Prostate gland (tissue), 2 donors: ENCODE measurements around the gene SCYL1. TPM values are rescaled to one million over a fixed set of nuclear protein-coding genes. Genes with fewer than 3 reads are reported as not detected.
"Not testable (repeated sequence)": the region's sequence is repeated elsewhere in the genome, so short reads cannot be mapped to it uniquely, and the experiment has no call there.

Source experiments
- DNase-seq: peaks from one replicate; pipeline ENCODE4 v3.0.0-alpha.2; 2019; ENCODE audit warnings: low spot score
- H3K27ac ChIP-seq, 2 donors: fragments of 200-600 bp; sonication (generic); 2 replicates each; pipeline ENCODE4 v1.5.1; 2017 to 2019
- H3K27me3 ChIP-seq: fragments of 200-600 bp; sonication (generic); replicated peaks from 2 replicates; pipeline ENCODE4 v1.5.1; 2019; ENCODE audit not compliant: insufficient read depth
- H3K36me3 ChIP-seq, 2 donors: fragments of 200-600 bp; sonication (generic); 1 replicate in 1 of 2; 2 replicates in 1 of 2; pipeline versions ENCODE4 v1.5.1 to v1.8.1; 2017 to 2019
- H3K4me1 ChIP-seq: fragments of 200-600 bp; sonication (generic); replicated peaks from 2 replicates; pipeline ENCODE4 v1.5.1; 2019
- H3K4me3 ChIP-seq, 2 donors: fragments of 200-600 bp; sonication (generic); 2 replicates each; pipeline ENCODE4 v1.5.1; 2017 to 2019
- H3K9me3 ChIP-seq: fragments of 200-600 bp; sonication (generic); 2 replicates; pipeline ENCODE4 v1.5.1; 2017
- POLR2A ChIP-seq: fragments of 450-650 bp; IDR thresholded peaks from one replicate; pipeline ENCODE4 v1.6.1; 2016; ENCODE audit warnings: antibody characterized with exemption, mild to moderate bottlenecking
- POLR2AphosphoS5 ChIP-seq: sonication (generic); formaldehyde crosslinking; IDR thresholded peaks from one replicate; pipeline ENCODE4 v1.6.1; 2017; ENCODE audit warnings: antibody characterized with exemption
- WGBS: methylation state at CpG from one replicate; pipeline ENCODE4 v1.1.5; 2018; 5-methylcytosine and 5-hydroxymethylcytosine counted together
- intact Hi-C: fragments of 100-400 bp; cut with DNase I; formaldehyde crosslinking; loops from one replicate; pipeline ENCODE4 v1.14.2; 2022
- total RNA-seq, 2 donors: library from RNA; depleted of rRNA; stranded (reverse); fragments of >200 nt; gene quantifications; one replicate each; pipeline ENCODE4 v1.1.0, GENCODE V29; 2016
- TF ChIP-seq, protein P1 (sequence below), 4 experiments: fragments of 200-600 bp in 2 of 4; fragments of 450-650 bp in 2 of 4; sonication (generic) in 2 of 4; IDR thresholded peaks; 1 replicate in 3 of 4; 2 replicates in 1 of 4; pipeline ENCODE4 v1.5.1; 2016 to 2019; ENCODE audit warnings: antibody characterized with exemption in 4 of 4, mild to moderate bottlenecking in 2 of 4, moderate library complexity in 2 of 4

The SCYL1 gene
- total RNA-seq, 2 donors from 2014 or later = 125 to 177 TPM

DNA sequence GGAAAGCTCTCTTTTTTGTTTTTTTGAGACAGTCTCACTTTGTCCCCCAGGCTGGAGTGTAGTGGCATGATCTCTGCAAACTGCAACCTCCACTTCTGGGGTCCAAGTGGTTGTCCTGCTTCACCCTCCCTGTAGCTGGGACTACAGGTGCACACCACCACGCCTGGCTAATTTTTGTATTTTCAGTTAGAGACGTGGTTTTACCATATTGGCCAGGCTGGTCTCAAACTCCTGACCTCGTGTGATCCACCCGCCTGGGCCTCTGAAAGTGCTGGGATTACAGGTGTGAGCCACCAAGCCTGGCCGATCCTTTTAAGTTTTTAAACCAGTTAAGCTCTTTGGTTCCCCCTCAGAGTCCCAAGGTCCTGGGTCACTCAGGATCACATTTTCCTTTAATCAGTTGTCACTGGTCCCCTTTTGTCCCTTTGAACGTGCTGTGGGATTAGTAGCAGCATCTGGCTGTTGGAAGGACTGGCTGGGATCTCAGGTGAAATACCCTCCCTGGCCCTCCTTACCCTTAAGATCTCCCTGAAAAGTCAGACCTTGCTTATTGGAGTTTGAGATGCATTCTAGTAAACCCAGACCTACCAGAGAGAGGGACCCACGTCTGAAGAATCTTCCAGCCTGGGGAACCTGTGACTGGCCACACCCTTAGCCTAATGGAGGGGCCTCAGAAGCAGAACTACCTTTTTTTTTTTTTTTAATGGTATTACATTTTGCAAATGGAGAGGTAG is 17.9 kb upstream of the SCYL1 start:
- Histone ChIP-seq H3K27me3 (no peaks in the 10 kb centered on the region), H3K4me3 (peak overlapping the region in 1 of 2 donors; percentile 88), H3K36me3 (peaks cover 32 to 33% of the 10 kb centered on the region in 2 donors), H3K4me1 (no peaks in the 10 kb centered on the region), H3K27ac (peak overlapping the region; percentile 98 to 100), H3K9me3 (no peaks in the 10 kb centered on the region)
- intact Hi-C loops = no loop called here
- TF ChIP-seq POLR2A (peak; percentile 6), POLR2AphosphoS5 (peak; percentile 36)
- TF ChIP-seq, protein P1, sequence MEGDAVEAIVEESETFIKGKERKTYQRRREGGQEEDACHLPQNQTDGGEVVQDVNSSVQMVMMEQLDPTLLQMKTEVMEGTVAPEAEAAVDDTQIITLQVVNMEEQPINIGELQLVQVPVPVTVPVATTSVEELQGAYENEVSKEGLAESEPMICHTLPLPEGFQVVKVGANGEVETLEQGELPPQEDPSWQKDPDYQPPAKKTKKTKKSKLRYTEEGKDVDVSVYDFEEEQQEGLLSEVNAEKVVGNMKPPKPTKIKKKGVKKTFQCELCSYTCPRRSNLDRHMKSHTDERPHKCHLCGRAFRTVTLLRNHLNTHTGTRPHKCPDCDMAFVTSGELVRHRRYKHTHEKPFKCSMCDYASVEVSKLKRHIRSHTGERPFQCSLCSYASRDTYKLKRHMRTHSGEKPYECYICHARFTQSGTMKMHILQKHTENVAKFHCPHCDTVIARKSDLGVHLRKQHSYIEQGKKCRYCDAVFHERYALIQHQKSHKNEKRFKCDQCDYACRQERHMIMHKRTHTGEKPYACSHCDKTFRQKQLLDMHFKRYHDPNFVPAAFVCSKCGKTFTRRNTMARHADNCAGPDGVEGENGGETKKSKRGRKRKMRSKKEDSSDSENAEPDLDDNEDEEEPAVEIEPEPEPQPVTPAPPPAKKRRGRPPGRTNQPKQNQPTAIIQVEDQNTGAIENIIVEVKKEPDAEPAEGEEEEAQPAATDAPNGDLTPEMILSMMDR (IDR thresholded peaks at IDR 0.05) = no peak
- 11% methylated on average over 7 of the region's 7 CpGs for WGBS
- DNase-seq = peak; percentile 75

DNA sequence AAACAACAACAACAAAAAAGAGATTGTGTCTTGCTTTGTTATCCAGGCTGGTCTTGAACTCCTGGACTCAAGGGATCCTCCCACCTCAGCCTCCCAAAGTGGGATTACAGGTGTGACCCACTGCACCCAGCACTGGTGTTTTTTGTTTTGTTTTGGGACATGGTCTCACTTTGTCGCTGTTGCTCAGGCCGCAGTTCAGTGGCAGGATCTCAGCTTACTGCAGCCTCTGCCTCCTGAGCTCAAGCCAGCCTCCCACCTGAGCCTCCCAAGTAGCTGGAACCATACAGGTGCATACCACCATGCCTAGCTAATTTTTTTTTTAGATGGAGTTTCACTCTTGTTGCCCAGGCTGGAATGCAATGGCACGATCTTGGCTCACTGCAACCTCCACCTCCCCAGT is 12.6 kb upstream of the SCYL1 start:
- WGBS = 98% methylated on average over 3 of the region's 3 CpGs
- DNase-seq, intact Hi-C loops, H3K27me3 ChIP-seq, H3K9me3 ChIP-seq, H3K4me3 ChIP-seq, H3K27ac ChIP-seq, H3K36me3 ChIP-seq, H3K4me1 ChIP-seq: not testable (repeated sequence)

DNA sequence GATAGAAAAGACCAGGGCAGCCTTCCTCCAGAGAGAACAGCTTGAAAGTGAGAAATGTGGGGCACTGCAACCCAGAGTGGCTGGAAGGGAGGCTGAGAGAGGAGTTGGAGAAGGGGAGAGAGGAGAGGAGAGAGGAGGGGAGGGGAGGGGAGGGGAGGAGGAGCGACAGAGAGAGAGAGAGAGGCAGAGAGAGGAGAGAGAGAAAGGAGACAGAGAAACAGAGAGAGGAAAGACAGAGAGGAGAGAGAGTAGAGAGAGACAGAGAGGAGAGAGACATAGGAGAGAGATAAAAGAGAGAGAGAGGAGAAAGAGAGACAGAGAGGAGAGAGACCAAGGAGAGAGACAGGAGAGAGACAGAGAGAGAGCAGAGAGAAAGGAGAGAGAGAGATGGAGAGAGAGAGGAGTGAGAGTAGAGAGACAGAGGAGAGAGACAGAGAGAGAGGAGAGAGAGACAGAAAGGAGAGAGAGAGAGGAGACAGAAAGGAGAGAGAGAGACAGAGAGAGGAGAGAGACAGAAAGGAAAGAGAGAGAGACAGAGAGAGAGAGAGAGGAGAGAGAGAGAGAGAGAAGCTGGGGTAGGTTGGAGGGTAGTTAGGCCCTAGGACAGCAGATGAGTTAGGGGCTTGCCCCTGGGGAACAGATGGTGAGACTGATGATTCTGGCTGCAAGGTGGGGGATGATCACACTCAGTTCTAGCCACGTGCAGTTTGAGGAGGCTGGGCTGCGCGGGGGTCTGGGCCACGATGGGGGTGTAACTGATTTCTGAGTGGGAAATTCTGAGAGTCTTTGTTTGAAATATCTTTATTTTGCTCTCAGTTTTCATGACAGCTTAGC is 8.5 kb upstream of the SCYL1 start:
- Histone ChIP-seq H3K4me3 (no peak overlapping the region), H3K9me3 (no peaks in the 10 kb centered on the region), H3K27ac (no peak overlapping the region), H3K27me3 (no peaks in the 10 kb centered on the region), H3K36me3 (no peaks in the 10 kb centered on the region), H3K4me1 (no peaks in the 10 kb centered on the region)
- intact Hi-C loops = no loop called here
- WGBS = 70% methylated on average over 4 of the region's 5 CpGs
- TF ChIP-seq, protein P1 (IDR thresholded peaks at IDR 0.05) = no peak
- TF ChIP-seq POLR2A (no peak), POLR2AphosphoS5 (no peak)
- no peak for DNase-seq

GRCh38 chr11:65518941-65519549 is 5.8 kb upstream of the SCYL1 start:
- H3K36me3 ChIP-seq, DNase-seq, H3K9me3 ChIP-seq, H3K27ac ChIP-seq, H3K4me3 ChIP-seq, H3K27me3 ChIP-seq, intact Hi-C loops, H3K4me1 ChIP-seq: not testable (repeated sequence)
- WGBS = 96% methylated on average over 8 of the region's 8 CpGs

- not testable (repeated sequence) for H3K27ac ChIP-seq, H3K9me3 ChIP-seq, H3K4me3 ChIP-seq, H3K27me3 ChIP-seq, DNase-seq, H3K36me3 ChIP-seq
- peaks cover 13% of the 10 kb centered on the region for H3K4me1 ChIP-seq
- intact Hi-C loops = loop anchor here (10.0 kb wide), 1 partner anchor 247 kb away; no protein-coding TSS in a partner anchor
- WGBS = 85% methylated on average over 20 of the region's 20 CpGs
Measured at GRCh38 chr11:65521777-65522521, 2.9 kb upstream of the SCYL1 start.

GRCh38 chr11:65522718-65523630 is 1.9 kb upstream of the SCYL1 start:
- WGBS = 67% methylated on average over 18 of the region's 18 CpGs
- Histone ChIP-seq H3K4me1 (peaks cover 13% of the 10 kb centered on the region), H3K27ac (peak overlapping the region in 1 of 2 donors; percentile 72)
- intact Hi-C loops = loop anchor here (10.0 kb wide), 1 partner anchor 248 kb away; no protein-coding TSS in a partner anchor
- not testable (repeated sequence) for DNase-seq, H3K36me3 ChIP-seq, H3K9me3 ChIP-seq, H3K27me3 ChIP-seq, H3K4me3 ChIP-seq

GRCh38 chr11:65523631-65523968 is 1.3 kb upstream of the SCYL1 start:
- WGBS = 89% methylated on average over 7 of the region's 7 CpGs
- intact Hi-C loops = loop anchor here (10.0 kb wide), 1 partner anchor 249 kb away; no protein-coding TSS in a partner anchor
- not testable (repeated sequence) for DNase-seq, H3K9me3 ChIP-seq, H3K4me3 ChIP-seq, H3K36me3 ChIP-seq, H3K27me3 ChIP-seq
- Histone ChIP-seq H3K27ac (peak overlapping the region in 1 of 2 donors; percentile 72), H3K4me1 (peaks cover 13% of the 10 kb centered on the region)
